Spleen (tissue), 11 donors: ENCODE results near the gene WASL. TPM values are rescaled to one million over a fixed set of nuclear protein-coding genes. Genes with fewer than 3 reads are reported as not detected.

Source experiments
- DNase-seq: peaks from one replicate; pipeline ENCODE4 v3.0.0-alpha.2; 2020
- H3K27ac ChIP-seq, 8 donors: fragments of 200-600 bp; sonication (generic) in 7 of 8; 1 replicate in 4 of 8; 2 replicates in 4 of 8; pipeline versions ENCODE4 v1.5.0 to v1.8.0; 2016 to 2021; ENCODE audit warnings: inconsistent platforms in 4 of 8, mild to moderate bottlenecking in 4 of 8, moderate library complexity in 1 of 8
- H3K27me3 ChIP-seq, 7 donors: fragments of 200-600 bp; sonication (generic) in 6 of 7; replicated peaks in 1 of 7; 1 replicate in 4 of 7; 2 replicates in 3 of 7; pipeline versions ENCODE4 v1.5.0 to v1.8.0; 2016 to 2021; ENCODE audit warnings: inconsistent platforms in 3 of 7, mild to moderate bottlenecking in 1 of 7
- H3K36me3 ChIP-seq, 6 donors: fragments of 200-600 bp; sonication (generic) in 5 of 6; 1 replicate in 4 of 6; 2 replicates in 2 of 6; pipeline versions ENCODE4 v1.5.0 to v1.8.0; 2016 to 2021; ENCODE audit warnings: inconsistent platforms in 2 of 6
- H3K4me1 ChIP-seq, 6 donors: fragments of 200-600 bp; sonication (generic) in 5 of 6; 1 replicate in 3 of 6; 2 replicates in 3 of 6; pipeline versions ENCODE4 v1.5.0 to v1.8.0; 2016 to 2021; ENCODE audit warnings: inconsistent platforms in 3 of 6
- H3K4me3 ChIP-seq, 8 donors: fragments of 200-600 bp; sonication (generic) in 7 of 8; 1 replicate in 4 of 8; 2 replicates in 4 of 8; pipeline versions ENCODE4 v1.5.0 to v1.8.0; 2016 to 2021; ENCODE audit warnings: inconsistent platforms in 4 of 8, mild to moderate bottlenecking in 4 of 8, moderate library complexity in 2 of 8
- H3K9me3 ChIP-seq, 8 donors: fragments of 200-600 bp; sonication (generic) in 7 of 8; 1 replicate in 4 of 8; 2 replicates in 4 of 8; pipeline versions ENCODE4 v1.5.0 to v1.8.0; 2016 to 2021; ENCODE audit warnings: inconsistent platforms in 4 of 8
- POLR2A ChIP-seq, 3 donors: fragments of 450-650 bp; IDR thresholded peaks; one replicate each; pipeline ENCODE4 v1.5.1; 2017; ENCODE audit warnings: antibody characterized with exemption in 3 of 3, mild to moderate bottlenecking in 1 of 3
- POLR2AphosphoS5 ChIP-seq, 3 donors: sonication (generic); formaldehyde crosslinking; IDR thresholded peaks; one replicate each; pipeline ENCODE4 v1.5.1; 2017; ENCODE audit warnings: antibody characterized with exemption in 3 of 3
- WGBS, 5 donors: extraction: QIAGEN DNeasy Blood & Tissue Kit in 3 of 5; methylation state at CpG; one replicate each; pipeline versions ENCODE4 v1.1.5 to v1.1.7; 2013 to 2018; 5-methylcytosine and 5-hydroxymethylcytosine counted together
- intact Hi-C: fragments of 100-400 bp; cut with DNase I; formaldehyde crosslinking; loops from one replicate; pipeline ENCODE4 v1.15.0; 2023; ENCODE audit warnings: low total_unique reads
- polyA plus RNA-seq, 3 donors: library from polyadenylated mRNA; stranded (reverse); fragments of 200-250 nt; gene quantifications; one replicate each; pipeline ENCODE4 v1.2.1, GENCODE V29; 2013
- total RNA-seq, 7 donors: library from RNA; depleted of rRNA in 3 of 7; stranded (reverse); fragments of >200 nt in 3 of 7; fragmentation: NEBNext Ultra II Directional in 4 of 7; extraction: Animal tissue kit (Norgen Biotek cat#: 25700) in 4 of 7; gene quantifications; one replicate each; pipeline versions ENCODE4 v1.1.0 to v1.2.1, GENCODE V29; 2016 to 2021
- TF ChIP-seq, protein P1 (sequence below), 11 experiments: fragments of 200-600 bp in 7 of 11; fragments of 450-650 bp in 4 of 11; sonication (generic) in 4 of 11; IDR thresholded peaks in 8 of 11; conservative IDR thresholded peaks in 3 of 11; 1 replicate in 7 of 11; 2 replicates in 4 of 11; pipeline versions ENCODE4 v1.4.0 to v1.8.0; 2016 to 2021; ENCODE audit warnings: antibody characterized with exemption in 11 of 11, inconsistent platforms in 4 of 11, mild to moderate bottlenecking in 1 of 11
- donor health status: healthy with polysubstance abuse.
- donor health status: DM: no; HTN: no; CAD: no; lungs with moderate emphysema.
- donor health status: DM: no; HTN: no; CAD: no.
- donor health status: Bipolar disorder and iron deficiency.
- donor health status: healthy.
- donor health status: DM: no; HTN: no; CAD: no.
- donor health status: DM: yes; HTN: yes; CAD: no.

WASL gene
- total and polyA plus RNA-seq, 10 donors: 5.3 to 31.0 (median 26.3) TPM

DNA sequence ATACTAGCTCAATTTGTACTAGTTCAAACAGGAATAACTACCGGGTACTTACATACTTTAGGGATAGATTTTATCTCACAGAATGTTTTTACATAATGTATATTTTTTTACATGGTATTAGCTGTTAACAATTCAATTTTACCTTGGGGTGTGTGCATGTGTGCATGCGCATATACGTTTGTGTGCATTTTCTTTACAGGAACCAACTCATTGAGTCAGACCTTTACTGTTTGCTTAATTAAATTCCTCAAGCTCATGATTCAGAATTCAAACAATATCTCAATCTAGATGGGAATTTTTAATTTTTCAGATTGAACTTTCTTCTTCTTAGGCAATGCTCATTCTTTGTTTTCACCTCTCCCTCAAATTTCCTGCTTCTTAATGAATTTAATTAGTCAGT, 24.7 kb upstream of the WASL start:
- WGBS, 5 donors: 89 to 94% (median 90%) methylated on average over 3 of the region's 3 CpGs
- no peak for DNase-seq
- Histone ChIP-seq H3K27me3 (peaks cover 0 to 7% (median 0%) of the 10 kb centered on the region in 7 donors), H3K27ac (peak overlapping the region in 2 of 8 donors; percentile 48 to 55), H3K4me3 (no peak overlapping the region), H3K9me3 (no peaks in the 10 kb centered on the region), H3K36me3 (no peaks in the 10 kb centered on the region), H3K4me1 (peaks cover 0 to 4% (median 0%) of the 10 kb centered on the region in 6 donors)
- intact Hi-C loops: no loop called here
- TF ChIP-seq, protein P1, sequence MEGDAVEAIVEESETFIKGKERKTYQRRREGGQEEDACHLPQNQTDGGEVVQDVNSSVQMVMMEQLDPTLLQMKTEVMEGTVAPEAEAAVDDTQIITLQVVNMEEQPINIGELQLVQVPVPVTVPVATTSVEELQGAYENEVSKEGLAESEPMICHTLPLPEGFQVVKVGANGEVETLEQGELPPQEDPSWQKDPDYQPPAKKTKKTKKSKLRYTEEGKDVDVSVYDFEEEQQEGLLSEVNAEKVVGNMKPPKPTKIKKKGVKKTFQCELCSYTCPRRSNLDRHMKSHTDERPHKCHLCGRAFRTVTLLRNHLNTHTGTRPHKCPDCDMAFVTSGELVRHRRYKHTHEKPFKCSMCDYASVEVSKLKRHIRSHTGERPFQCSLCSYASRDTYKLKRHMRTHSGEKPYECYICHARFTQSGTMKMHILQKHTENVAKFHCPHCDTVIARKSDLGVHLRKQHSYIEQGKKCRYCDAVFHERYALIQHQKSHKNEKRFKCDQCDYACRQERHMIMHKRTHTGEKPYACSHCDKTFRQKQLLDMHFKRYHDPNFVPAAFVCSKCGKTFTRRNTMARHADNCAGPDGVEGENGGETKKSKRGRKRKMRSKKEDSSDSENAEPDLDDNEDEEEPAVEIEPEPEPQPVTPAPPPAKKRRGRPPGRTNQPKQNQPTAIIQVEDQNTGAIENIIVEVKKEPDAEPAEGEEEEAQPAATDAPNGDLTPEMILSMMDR (IDR thresholded peaks at IDR 0.05 in 8 of 11, conservative IDR thresholded peaks at IDR 0.05 in 3 of 11): no peak
- TF ChIP-seq POLR2AphosphoS5 (IDR thresholded peaks at IDR 0.05) (no peak), POLR2A (IDR thresholded peaks at IDR 0.05) (no peak)

DNA sequence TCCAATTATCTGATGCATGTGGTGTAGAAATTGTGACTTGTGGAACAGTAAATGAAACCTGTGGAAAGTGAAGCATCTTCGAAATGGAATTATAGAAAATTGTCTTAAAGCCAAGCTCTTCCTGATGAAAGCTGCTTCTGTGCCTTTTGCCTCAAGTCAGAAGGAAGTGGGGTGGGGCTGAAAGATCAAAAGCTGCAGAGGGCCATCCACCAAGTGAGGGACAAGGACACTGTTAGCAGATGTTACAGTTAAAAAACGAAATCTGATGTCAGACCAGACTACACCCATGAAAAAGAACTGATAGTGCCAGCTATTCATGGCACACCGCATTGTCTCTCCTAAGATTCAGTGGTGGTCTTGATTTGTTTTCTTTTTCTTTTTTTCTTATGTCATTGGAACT, 23.8 kb upstream of the WASL start:
- peak overlapping the region in 5 of 8 donors; percentile 6 to 55 (median 27) for H3K27ac ChIP-seq
- H3K4me3 ChIP-seq: no peak overlapping the region
- H3K27me3 ChIP-seq: peaks cover 0 to 7% (median 0%) of the 10 kb centered on the region in 7 donors
- H3K36me3 ChIP-seq: no peaks in the 10 kb centered on the region
- DNase-seq: no peak
- H3K9me3 ChIP-seq: no peaks in the 10 kb centered on the region
- peaks cover 0 to 4% (median 0%) of the 10 kb centered on the region in 6 donors for H3K4me1 ChIP-seq
- intact Hi-C loops: no loop called here
- TF ChIP-seq POLR2A (IDR thresholded peaks at IDR 0.05) (no peak), POLR2AphosphoS5 (IDR thresholded peaks at IDR 0.05) (no peak)
- TF ChIP-seq, protein P1 (IDR thresholded peaks at IDR 0.05 in 8 of 11, conservative IDR thresholded peaks at IDR 0.05 in 3 of 11): no peak
- 59 to 74% (median 65%) methylated on average over 3 of the region's 3 CpGs for WGBS, 5 donors

DNA sequence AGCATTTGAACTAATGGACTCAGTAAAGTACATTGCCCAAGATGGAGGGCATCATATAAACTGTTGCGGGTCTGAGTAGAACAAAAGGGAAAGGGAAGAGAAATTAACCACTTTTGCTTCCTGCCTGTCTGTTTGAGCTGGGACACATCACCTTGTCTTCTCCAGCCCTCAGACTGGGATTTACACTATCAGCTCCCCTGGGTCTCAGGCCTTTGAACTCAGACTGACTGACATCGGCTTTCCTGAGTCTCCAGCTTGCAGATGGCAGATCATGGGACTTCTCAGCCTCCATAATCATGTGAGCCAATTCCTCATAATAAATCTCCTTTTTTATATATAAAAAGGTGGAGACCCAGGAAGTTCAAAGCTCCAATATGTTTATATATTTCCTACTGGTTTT, 23.0 kb upstream of the WASL start:
- Histone ChIP-seq H3K36me3 (no peaks in the 10 kb centered on the region), H3K27ac (peak overlapping the region in 1 of 8 donors; percentile 48), H3K27me3 (peaks cover 0 to 7% (median 0%) of the 10 kb centered on the region in 7 donors), H3K9me3 (no peaks in the 10 kb centered on the region), H3K4me3 (no peak overlapping the region), H3K4me1 (peaks cover 0 to 4% (median 0%) of the 10 kb centered on the region in 6 donors)
- no peak for DNase-seq
- intact Hi-C loops: no loop called here
- no peak for TF ChIP-seq POLR2A (IDR thresholded peaks at IDR 0.05)
- TF ChIP-seq, protein P1 (IDR thresholded peaks at IDR 0.05 in 8 of 11, conservative IDR thresholded peaks at IDR 0.05 in 3 of 11): no peak
- no peak for TF ChIP-seq POLR2AphosphoS5 (IDR thresholded peaks at IDR 0.05)
- WGBS, 5 donors: 79 to 92% (median 88%) methylated on average over 2 of the region's 2 CpGs

DNA sequence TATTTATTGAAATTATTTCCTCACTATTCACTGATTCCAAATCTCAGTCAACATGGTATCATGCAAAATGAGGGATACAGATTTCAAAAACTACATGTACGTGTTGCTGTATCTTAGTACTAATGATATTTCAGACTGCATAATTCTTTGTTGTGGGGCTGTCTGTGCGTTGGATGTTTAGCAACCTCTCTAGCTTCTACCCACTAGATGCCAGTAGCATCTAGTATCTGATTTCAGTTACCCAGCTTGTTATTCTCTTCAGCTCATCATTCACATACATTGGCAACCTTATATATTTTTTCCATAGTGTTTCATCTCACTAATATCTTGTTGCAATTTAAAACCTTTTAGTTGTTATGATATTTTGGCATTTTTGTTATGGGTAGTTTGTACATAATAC, 22.5 kb upstream of the WASL start:
- Histone ChIP-seq H3K36me3 (no peaks in the 10 kb centered on the region), H3K9me3 (no peaks in the 10 kb centered on the region), H3K27ac (no peak overlapping the region), H3K4me3 (no peak overlapping the region), H3K27me3 (peaks cover 0 to under 1% (median 0%) of the 10 kb centered on the region in 7 donors), H3K4me1 (peaks cover 0 to 4% (median 0%) of the 10 kb centered on the region in 6 donors)
- intact Hi-C loops: no loop called here
- 79 to 91% (median 86%) methylated on average over 2 of the region's 2 CpGs for WGBS, 5 donors
- no peak for DNase-seq
- TF ChIP-seq, protein P1 (IDR thresholded peaks at IDR 0.05 in 8 of 11, conservative IDR thresholded peaks at IDR 0.05 in 3 of 11): no peak
- TF ChIP-seq POLR2AphosphoS5 (IDR thresholded peaks at IDR 0.05) (no peak), POLR2A (IDR thresholded peaks at IDR 0.05) (no peak)
